AG08395 (cell line): ENCODE data around the gene GRB14.
"Not testable (repeated sequence)": the region's sequence is repeated elsewhere in the genome, so short reads cannot be mapped to it uniquely, and the experiment has no call there.

ENCODE experiments used
- DNase-seq: peaks from one replicate; pipeline ENCODE4 v3.0.0; 2012; ENCODE audit warnings: mixed read lengths, low spot score

The GRB14 gene

GRCh38 chr2:164558450-164558849, 62.8 kb downstream of the GRB14 start:
- DNase-seq, result no peak

- DNase-seq, result no peak
These were observed 66.8 kb downstream of the GRB14 start for GRCh38 chr2:164554487-164554886.

DNA sequence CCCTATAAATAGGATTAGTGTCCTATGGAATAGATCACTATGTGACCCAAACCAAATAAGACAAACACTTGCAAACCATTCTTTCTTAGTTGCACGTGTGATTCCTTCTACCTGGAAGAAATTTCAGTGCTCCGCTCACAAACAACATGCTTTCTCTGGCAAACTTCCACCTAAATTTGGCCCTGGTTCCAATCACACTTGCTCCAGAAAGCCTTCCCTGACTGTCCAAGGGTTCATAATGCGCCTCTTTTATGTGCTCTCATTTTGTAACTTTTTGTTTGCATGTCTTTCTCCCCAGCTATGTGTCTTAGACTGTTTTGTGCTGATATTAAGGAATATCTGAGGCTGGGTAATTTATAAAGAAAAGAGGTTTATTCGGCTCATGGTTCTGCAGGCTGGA, 69.8 kb downstream of the GRB14 start:
- DNase-seq, result no peak

GRCh38 chr2:164549705-164550104, 71.6 kb downstream of the GRB14 start:
- DNase-seq, result not testable (repeated sequence)

DNA sequence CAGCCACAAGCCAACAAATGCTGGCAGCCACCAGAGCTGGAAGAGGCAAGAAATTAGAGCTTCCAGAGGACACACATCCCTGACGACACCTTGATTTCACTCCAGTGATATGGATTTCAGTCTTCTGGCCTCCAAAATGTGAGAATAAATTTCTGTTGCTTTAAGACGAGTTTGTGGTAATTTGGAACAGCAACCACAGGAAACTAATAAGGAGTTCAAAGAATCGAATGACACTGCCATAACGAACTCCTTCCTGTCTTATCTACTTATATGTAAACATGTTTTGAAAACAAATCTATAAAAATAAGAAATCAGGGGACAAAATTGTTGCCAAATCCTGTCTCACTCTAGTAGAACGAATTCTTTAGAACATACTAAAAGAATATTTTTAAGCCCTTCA, 75.8 kb downstream of the GRB14 start:
- DNase-seq, result no peak

DNA sequence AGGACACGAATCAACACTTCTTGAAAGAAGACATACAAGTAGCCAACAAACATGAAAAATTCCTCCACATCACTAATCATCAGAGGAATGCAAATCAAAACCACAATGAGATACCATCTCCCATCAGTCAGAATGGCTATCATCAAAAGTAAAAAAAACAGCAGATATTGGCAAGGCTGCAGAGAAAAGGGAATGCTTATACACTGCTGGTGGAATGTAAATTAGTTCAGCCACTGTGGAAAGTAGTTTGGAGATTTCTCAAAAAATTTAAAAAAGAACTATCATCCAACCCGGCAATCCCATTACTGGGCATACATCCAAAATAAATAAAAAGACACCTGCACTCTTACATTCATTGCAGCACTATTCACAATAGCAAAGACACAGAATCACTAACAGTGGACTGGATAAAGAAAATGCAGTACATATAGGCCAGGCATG, 78.7 kb downstream of the GRB14 start:
- DNase-seq, result no peak

DNA sequence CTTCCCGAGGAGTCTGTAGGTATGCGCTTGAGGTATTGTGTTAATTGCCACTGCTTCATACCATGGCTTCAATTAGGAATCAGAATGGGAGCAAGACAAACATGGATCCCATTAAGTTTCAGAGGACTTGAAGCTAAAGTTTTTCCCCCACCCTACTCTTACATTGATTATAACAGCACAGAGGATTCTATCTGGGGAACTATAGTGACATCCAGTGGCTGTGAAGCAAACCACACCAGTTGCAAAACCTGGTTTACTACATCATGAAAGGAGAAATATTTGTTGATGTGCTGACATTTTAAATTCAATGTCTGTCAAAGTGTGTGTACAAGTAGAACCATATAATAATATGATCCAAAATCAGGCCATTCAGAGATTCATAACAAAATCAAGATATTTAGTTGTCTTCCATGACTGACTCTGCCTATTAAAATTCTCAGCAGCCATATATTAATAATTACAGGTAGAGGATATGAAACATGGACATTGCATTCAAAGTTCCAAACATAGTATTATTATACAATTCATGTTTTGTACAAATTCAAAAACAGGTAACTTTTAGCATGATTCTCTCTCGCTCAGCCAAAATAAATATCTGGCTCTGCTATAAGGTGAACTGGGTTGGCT, 82.9 kb downstream of the GRB14 start:
- peak; percentile 70 for DNase-seq

DNA sequence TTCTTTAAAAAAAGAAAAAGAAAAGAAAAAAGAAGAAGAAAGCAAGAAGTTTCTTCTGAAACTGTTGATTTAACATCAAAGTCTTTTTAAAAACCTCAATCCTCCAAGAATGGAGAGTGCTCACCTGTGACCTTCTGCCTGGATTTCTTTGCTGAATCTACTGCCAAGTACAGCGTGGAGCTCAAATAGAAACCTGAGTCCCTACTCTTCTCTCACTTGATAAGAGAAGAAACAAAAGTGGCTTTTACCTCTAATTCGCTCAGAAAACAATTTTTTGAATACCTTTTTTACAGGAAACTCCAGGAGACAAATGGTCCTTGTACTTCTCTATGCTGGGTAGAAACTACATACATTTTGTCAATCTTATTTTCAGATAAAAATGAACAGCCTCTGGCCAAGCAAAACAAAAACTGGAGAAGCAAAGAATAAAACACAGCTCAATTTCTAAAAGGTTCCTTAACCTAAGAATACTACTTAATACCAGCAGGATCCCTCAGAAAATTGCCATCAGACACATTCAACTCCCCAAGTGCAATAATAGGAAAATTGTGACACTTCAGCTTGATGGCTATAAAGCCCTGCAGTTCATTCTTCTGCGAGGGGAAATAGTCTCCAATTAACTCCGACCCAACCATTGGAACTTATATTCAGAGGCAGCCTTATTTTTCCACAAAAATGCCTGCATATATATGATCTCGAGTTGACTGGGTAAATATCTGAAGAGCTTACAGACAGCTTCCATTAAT, 85.8 kb downstream of the GRB14 start:
- no peak for DNase-seq

DNA sequence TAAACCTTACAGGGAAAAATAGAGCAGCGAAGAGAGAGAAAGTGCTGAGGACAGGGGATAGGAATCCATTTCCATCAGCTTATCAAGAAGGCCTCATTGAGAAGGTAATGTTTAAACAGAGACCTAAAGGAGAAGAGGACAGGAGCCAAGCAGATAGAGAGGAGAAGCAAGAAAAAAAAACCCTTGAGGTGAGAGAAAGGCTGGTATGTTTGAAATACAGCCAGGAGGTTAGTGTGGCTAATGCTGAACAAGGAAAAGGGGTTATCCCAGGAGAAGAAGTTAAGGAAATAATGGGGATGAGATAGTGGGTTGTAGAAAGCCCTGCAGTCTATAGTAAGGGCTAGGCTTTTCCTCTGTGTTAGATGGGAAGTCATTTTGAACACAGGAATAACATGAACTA, 90.8 kb downstream of the GRB14 start:
- DNase-seq, result no peak

DNA sequence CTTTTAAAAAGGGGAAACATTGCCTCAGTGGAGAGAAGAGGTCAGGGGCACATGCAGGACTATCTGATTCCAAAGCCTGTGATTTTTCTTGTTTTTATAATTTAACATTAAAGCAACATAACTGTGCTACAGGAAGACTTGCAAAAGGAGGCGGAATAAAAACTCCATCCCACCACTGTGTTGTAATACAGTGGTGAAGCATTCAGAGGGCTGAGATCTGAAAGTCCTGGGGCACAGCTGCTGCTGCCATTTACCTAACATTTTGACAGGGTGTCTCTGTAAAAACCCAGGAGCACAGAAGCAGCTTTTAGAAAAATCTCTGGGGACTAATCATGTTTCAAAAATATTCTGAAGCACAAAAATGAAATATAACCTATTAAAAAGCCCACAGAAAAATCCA, 97.6 kb downstream of the GRB14 start:
- DNase-seq, result no peak

- peak; percentile 68 for DNase-seq
These were observed 98.3 kb downstream of the GRB14 start for GRCh38 chr2:164523009-164523408.

- peak; percentile 15 for DNase-seq
These were observed 98.7 kb downstream of the GRB14 start for GRCh38 chr2:164522561-164522981.

- DNase-seq, result no peak
These were observed 105.5 kb downstream of the GRB14 start for GRCh38 chr2:164515734-164516133.

GRCh38 chr2:164515030-164515429, 106.3 kb downstream of the GRB14 start:
- no peak for DNase-seq

GRCh38 chr2:164514491-164514890, 106.8 kb downstream of the GRB14 start:
- no peak for DNase-seq

DNA sequence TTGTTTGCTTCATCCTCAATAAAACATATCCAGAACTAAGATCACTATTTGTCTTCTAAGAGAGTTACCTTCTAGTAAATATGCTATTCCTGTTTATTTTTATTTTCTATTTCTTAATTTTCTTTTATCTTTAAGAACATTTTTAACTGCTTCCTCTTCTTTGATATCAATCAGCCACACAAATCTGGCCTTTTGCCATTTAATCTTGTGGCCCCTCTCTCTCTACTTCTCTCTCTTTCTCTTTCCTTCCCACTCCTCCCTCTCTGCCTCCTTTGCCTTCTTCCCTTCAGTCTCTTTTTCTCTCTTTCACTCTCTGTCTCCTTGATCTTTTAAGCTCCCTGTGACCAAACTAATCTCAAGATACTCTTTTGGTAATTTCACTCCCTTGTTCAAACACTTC, 108.4 kb downstream of the GRB14 start:
- no peak for DNase-seq

DNA sequence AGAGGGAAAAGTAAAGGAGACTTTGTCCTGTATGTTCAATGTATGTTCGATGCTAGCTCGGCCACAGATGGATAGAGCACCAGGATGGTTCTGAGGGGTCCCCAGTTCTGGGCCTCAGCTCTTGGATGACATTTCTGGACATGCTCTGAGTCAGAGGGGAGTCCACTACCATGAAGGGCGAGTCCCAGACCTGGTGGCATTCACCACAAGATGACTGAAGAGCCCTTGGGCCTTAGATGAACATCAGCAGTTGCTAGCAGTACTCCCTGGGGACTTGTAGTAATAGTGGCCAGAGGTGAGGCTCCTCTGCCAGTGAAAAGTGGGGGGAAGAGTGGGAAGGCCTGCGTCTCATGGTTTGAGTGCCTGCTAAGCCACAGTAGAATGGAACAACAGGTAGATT, 109.5 kb downstream of the GRB14 start:
- no peak for DNase-seq

DNA sequence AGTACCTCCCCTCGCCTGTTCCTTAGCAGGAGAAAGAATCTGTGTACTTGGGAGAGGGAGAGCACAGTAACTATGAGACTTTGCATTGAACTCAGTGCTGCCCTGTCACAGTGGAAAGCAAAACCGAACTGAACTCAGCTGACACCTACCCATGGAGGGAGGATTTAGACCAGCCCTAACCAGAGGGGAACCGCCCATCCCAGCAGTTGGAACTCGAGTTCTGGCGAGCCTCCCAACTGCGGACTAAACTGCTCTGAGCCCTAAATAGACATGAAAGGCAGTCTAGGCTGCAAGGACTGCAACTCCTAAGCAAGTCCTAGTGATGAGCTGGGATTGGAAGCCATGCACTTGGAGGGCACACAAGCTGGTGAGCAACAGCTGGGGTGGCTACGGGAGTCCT, 110.4 kb downstream of the GRB14 start:
- peak; percentile 7 for DNase-seq

DNA sequence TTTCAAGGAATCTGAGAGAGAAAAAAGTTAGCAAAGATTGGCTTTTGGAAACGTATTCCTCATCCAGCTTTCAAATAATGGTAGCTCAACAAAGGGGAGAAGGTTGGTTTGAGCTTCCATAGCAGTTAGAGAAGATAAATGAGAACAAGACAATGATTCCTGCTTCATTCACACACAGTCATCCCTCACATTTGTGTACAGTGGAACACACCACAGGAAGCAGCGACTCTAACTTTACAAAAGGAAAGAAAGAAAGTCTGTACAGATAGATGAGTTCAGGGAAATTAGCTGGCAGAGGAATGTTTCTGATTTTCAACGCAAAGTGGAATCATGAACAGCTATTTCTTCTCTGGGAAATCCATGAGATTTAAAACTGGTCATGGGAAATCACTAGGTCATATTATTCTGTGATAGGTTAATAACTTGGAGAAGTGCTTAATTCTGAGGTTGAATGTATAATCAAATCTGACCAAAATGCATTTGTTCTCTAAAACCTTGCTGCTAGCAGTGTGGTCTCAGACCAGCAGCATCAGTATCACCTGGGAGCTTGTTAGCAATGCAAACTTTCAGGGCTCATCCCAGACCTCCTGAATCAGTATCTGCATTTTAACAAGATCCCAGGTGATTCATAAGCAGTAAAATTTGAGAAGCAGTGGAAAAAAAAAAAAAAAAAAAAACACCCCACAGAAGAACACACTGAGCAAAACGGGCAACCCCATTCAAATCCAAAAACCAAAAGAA, 112.0 kb downstream of the GRB14 start:
- DNase-seq, result no peak

DNA sequence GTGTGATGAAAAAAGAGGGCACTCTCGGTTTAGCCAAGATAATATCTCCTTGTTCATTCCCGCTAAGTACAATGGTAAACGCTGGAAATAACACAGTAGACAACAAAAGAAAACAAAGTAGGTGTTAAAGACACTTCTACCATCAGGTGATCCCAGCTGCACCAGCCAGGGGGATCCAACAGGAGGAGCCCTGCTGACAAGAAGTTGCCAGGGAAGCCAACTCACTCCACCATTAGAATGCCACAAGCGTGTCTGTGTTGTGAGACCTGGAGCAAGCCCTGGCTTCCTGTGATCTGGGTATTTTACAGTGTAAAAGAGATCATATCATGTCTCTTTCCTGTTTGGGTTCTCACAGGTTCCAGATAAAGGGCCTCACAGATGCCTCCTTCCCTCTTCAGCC, 117.0 kb downstream of the GRB14 start:
- DNase-seq, result peak; percentile 15

DNA sequence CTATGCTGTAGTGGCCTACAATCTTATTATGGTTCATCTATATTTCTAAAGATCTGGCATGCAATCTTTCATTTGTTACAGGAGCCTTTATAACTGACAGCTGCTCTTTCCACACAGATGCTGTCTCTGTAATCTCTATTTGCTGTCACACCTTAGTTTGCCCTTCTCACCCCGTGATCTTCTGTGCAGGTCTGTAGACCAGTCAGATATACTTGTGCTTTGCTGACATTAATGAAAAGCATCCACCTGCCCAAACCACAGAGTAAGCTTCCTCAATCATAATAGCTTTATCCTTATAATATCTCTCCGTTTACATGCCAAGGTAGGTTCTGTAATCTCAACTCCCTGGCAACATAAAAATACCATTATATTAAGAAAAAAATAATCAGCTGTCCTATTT, 122.4 kb downstream of the GRB14 start:
- no peak for DNase-seq

DNA sequence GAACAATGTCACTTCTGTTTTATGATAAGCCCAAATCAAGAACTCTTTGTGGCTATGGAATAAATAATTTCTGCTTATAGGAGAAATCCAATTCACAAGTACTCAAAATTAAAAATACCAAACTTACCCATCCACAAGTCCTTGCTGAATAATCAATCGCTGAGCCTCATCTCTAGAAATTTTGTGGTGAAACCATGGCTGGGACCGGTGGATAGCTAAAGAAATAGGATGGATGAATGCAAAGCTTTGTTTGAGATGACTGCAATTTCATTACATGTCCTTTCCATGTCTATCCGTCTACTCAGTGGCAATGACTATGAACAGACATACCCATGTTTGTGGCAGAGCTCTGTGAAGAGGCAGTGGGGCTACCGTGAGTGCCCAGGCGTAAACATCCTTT, 124.4 kb downstream of the GRB14 start:
- DNase-seq, result no peak

GRCh38 chr2:164496421-164496820, 124.9 kb downstream of the GRB14 start:
- DNase-seq, result no peak
